NCI-H2171 treated with DMSO at 0.1 percent for 48 hours (cell line): ENCODE measurements around the gene APMAP.
A peak's percentile ranks its signal among the peaks of the same experiment; 100 is the strongest.
"Not testable (repeated sequence)": the region's sequence is repeated elsewhere in the genome, so short reads cannot be mapped to it uniquely, and the experiment has no call there.

Source experiments
- DNase-seq: peaks from one replicate; lab custom pipeline; 2025; lab: John Stamatoyannopoulos, UW

APMAP gene

GRCh38 chr20:25006431-25007167, 14.0 kb upstream of the APMAP start:
- no peak for DNase-seq

DNA sequence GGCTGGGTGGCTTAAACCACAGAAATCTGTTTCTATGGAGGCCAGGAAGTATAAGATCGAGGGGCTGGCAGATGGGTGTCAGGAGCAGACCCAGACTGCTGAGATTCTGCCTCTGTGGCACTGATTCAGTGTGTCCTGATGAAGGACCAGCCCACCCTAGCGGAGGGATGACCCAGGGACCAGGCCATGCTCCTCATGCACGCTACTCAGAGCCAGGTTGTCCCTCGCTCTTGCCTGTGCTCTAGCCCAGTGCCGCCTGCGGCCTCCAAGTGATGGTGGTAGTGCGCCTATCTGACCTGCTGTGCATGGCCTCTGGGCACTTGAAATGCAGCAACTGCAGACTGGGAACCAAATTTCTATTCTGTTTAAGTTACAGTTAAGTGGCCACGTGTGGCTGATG, 13.1 kb upstream of the APMAP start:
- no peak for DNase-seq

DNA sequence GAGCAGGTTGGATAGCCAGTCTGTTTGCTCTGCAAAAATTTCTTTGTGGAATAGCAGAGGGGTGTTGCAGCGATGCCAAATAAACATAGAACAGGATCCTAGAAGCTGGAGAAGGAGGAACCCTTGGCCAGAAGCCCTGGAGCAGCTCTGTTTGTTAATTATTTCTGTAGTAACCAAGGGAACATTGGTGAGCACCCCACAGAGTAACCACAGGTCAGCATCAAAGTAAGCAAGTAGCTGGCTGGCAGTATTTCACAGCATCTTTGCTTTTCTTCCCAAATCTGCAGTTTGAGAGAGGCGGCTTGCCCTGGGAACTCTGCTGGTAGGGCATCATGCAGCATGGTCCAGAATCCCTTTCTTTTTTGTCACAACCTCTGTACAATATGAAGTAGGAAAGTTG, 12.7 kb upstream of the APMAP start:
- DNase-seq, result no peak

DNA sequence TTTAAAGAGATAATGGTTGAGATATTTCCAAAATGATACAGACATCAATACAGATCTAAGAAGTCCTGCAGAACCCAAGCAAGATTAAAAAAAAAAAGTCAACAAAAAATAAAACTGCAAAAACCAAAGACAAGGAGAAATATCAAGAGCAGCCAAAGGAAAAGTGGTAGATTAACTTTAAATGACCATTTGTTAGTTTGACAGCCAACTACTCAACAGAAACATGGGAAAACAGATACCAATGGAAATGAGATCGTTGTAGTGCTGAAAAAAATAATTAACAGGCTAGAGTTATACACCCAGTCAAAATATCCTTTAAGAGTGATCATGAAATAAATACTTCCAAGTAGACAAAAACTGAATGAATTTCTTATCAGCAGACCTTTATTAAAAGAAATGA, 10.5 kb upstream of the APMAP start:
- no peak for DNase-seq

DNA sequence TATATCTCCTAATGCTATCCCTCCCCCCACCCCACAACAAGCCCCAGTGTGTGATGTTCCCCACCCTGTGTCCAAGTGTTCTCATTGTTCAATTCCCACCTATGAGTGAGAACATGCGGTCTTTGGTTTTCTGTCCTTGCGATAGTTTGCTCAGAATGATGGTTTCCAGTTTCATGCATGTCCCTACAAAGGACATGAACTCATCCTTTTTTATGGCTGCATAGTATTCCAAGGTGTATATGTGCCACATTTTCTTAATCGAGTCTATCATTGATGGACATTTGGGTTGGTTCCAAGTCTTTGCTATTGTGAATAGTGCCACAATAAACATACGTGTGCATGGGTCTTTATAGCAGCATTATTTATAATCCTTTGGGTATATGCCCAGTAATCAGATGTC, 8.8 kb upstream of the APMAP start:
- not testable (repeated sequence) for DNase-seq

- DNase-seq, result no peak
These were observed 7.8 kb upstream of the APMAP start for GRCh38 chr20:25000268-25000801.

DNA sequence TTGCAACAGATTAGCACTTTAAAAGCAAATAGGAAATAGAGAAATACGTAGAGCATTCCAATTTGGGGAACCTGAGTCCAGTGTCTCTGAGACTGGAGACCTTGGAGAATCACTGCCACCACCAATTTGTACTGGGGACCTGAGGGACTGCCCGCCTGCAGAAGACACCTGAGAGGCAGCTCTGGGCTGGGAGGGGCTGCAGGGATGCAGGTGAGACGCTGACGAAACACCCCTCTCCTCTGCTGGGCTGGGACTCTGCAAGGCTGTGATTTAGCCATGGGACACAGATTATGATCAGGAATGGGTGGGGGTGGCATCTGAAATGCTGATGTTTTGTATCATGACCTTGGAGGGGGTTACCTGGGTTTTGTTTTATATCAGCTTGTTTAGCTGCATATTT, 7.0 kb upstream of the APMAP start:
- no peak for DNase-seq

DNA sequence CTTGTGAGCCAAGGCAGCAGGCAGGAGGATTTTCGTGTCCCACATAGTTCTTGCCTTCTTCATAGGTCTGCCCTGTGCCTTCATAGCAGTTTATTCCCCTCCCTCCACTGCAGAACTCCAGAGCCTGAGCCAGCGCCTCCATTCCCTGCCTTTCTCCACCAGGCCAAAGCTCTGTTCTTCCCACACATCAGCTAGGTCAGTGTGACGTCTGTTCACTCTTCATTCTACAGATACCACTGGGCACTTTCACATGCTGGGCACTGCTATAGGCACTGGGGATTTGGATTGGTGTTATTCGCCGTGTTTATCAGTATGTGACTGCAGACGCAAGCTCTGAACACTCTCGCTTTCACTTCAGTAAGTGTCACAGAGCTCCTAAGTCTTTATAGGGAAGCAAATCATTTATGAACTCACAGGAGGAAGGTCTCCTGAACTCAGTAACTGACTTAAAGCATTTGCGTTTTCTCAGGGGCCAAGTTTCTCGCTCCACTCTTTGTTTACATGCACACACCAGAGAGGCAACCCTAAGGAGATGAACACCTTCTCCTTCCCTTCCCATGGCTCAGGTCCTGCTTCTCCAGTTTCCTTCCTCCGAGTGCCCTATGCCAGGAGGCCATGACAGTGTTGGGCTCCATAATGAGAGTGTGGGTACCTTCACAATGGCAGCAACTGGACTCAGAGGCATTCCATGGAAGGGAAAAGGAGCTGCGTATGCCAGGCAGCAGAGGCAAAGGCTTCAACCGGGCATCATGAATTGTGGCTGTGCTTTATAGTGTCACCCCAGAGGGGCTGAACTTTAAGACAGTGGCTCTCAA, 6.3 kb upstream of the APMAP start:
- no peak for DNase-seq

GRCh38 chr20:24998121-24998520, 5.6 kb upstream of the APMAP start:
- no peak for DNase-seq

DNA sequence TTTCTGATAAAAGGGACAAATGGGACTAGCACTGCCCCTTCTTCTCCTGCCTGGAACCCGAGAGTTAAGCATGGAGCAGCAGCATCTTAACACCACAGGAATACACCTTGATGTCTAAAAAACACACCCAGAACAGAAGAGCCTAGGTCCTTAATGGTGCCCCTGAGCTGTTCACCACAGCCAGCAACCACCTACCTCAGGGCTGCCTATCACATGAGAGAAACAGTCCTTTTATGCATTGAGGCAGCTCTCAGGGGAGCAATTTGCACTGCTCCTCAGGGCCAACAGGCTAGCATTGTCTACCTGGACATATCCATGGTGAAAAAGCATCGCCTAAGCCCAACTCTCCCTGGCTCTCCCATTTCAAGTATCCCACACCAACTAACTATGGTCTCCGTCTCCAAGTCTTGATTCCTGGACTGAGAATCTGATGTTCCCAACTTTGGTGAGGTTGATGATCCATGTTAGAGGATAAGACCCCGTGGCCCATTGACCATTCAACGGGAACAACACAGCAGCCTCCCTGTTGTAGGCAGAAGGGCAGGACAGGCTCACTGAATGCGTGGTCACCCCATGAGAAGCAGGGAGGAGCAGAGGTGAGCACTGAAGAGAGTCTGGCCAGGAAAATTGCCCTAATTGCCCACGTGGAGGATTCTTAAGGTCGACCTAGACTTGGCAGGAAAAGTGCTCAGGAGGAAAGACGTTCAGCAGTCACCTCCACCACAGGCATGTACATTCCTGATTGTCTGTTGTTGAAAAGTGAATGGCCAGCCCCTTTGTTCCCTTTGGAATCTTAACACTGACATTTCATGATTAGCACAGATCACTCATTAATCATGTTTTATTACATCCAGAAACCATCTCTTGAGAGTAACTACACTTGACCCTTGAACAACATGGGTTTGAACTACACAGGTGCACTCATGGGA, 4.2 kb upstream of the APMAP start:
- DNase-seq, result no peak

DNA sequence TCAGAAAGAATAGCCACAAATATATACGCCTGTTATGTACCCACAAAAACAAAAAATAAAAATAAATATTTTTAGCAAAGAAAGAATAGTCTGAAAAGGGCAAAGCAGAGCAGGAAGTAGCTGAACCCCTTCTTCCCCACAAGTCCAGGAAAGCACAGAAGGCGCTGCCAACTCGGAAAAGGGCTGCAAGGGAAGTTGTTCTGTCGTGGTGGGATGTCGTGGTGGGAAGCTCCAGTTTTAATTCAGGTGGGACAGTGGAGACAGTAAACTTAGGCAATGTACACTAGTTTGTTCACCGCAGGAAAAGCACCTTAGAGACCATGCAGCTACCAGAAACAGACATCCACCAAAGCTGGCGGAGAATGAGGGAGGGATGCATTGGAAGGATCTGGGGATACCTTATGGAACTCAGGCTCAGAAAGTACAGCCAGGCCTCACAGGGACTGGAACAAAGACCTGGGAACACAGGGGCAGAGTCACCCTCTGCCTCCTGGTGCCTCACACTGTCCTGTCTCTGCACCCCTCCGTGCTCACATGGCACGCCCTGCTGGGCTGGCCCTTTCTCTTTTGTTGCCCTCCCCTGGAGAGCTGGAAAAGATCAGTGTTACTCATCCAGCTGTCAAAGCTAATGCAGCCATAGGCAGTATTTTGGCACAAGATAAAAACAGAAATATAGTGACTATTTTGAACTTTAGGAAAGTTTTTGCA, 3.3 kb upstream of the APMAP start:
- DNase-seq, result no peak

- peak; percentile 81 for DNase-seq
These were observed 2.2 kb upstream of the APMAP start for GRCh38 chr20:24994470-24995368.

GRCh38 chr20:24994186-24994465, 1.6 kb upstream of the APMAP start:
- no peak for DNase-seq

DNA sequence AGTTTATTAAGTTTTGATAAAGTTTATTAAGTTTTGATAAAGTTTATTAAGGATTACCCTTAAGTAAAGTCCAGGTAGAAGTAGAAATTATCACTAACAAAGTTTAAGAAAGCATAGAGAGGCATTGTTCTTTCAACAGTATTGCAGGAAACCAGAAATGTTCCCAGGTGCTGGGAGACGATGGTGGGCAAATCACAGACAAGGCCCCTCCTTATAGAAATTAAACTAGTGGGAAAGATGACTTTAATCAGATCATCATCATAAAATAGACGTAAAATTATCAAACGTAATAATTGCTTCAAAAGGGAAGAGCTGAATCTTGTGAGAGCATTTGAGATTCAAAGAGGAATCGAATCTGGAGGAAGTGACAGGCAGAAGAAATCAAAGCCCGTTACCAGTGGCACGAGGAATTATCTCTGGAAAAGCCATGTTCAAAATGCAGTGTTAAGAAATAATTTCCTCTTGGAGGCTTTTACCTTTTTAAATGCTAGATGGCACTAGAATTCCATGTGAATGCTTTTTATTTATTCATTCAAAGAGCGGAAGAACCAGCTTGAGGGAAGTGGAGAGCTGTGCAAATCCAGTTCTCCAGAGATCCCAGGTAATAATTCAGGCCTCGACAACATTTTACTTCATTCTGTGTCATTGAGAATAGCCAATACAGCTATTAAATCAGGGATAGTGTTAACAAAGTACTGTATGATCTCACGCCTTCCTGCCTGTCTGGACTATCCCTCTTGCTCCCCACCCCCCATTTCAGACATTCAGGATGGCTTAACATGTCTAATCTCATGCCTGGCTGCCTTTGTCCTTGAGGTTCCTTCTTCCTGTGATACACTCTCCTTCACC, 1.0 kb upstream of the APMAP start:
- peak; percentile 69 for DNase-seq

- DNase-seq, result peak; percentile 40
These were observed 559 bp downstream of the APMAP start for GRCh38 chr20:24991897-24992486.

GRCh38 chr20:24990810-24991252, 1.7 kb downstream of the APMAP start:
- no peak for DNase-seq

GRCh38 chr20:24989162-24989561, 3.4 kb downstream of the APMAP start:
- DNase-seq, result no peak

- no peak for DNase-seq
These were observed 4.4 kb downstream of the APMAP start for GRCh38 chr20:24987873-24988835.
